H9 (cell line): ENCODE results near the gene MT1X. TPM values are rescaled to one million over a fixed set of nuclear protein-coding genes. Genes with fewer than 3 reads are reported as not detected.

Experiments
- DNase-seq: peaks from one replicate; pipeline ENCODE4 v3.0.0-alpha.2; 2017
- H2AFZ ChIP-seq: one replicate; pipeline ENCODE4 v1.6.1; 2013; ENCODE audit warnings: mild to moderate bottlenecking, low read length, control low read depth, moderate library complexity
- H2AK5ac ChIP-seq: 2 replicates; pipeline ENCODE4 v1.6.1; 2013; ENCODE audit warnings: low read length, control low read depth, mixed read lengths; ENCODE audit not compliant: insufficient read length
- H2BK120ac ChIP-seq: one replicate; pipeline ENCODE4 v1.6.1; 2013; ENCODE audit warnings: low read depth, mild to moderate bottlenecking, low read length, control low read depth, inconsistent platforms; ENCODE audit not compliant: poor library complexity, severe bottlenecking
- H2BK12ac ChIP-seq: 2 replicates; pipeline ENCODE4 v1.6.1; 2013; ENCODE audit warnings: low read length, control low read depth, mixed read lengths, low read depth; ENCODE audit not compliant: insufficient read length
- H2BK15ac ChIP-seq: 2 replicates; pipeline ENCODE4 v1.6.1; 2013; ENCODE audit warnings: low read depth, low read length, control low read depth
- H2BK20ac ChIP-seq: one replicate; pipeline ENCODE4 v1.6.1; 2013; ENCODE audit warnings: low read depth, mild to moderate bottlenecking, low read length, control low read depth, inconsistent platforms; ENCODE audit not compliant: poor library complexity, severe bottlenecking
- H2BK5ac ChIP-seq: 2 replicates; pipeline ENCODE4 v1.6.1; 2013; ENCODE audit warnings: low read length, control low read depth, mixed read lengths; ENCODE audit not compliant: insufficient read length
- H3K14ac ChIP-seq: 2 replicates; pipeline ENCODE4 v1.6.1; 2013; ENCODE audit warnings: low read length, control low read depth; ENCODE audit not compliant: insufficient read depth
- H3K18ac ChIP-seq: 2 replicates; pipeline ENCODE4 v1.6.1; 2013; ENCODE audit warnings: low read depth, mild to moderate bottlenecking, mixed read lengths, low read length, control low read depth; ENCODE audit not compliant: insufficient read length
- H3K23ac ChIP-seq: 2 replicates; pipeline ENCODE4 v1.6.1; 2013; ENCODE audit warnings: low read length, control low read depth, mixed read lengths, low read depth; ENCODE audit not compliant: insufficient read length
- H3K23me2 ChIP-seq: 2 replicates; pipeline ENCODE4 v1.6.1; 2013; ENCODE audit warnings: low read depth, mild to moderate bottlenecking, mixed read lengths, low read length, control low read depth; ENCODE audit not compliant: insufficient read length, poor library complexity, severe bottlenecking
- H3K27ac ChIP-seq: 2 replicates; pipeline ENCODE4 v1.5.1; 2013; ENCODE audit warnings: low read length, control low read depth, mixed read lengths, low read depth; ENCODE audit not compliant: insufficient read length
- H3K27me3 ChIP-seq: 2 replicates; pipeline ENCODE4 v1.6.1; 2013; ENCODE audit warnings: low read length, control low read depth, inconsistent platforms; ENCODE audit not compliant: insufficient read depth
- H3K4ac ChIP-seq: 2 replicates; pipeline ENCODE4 v1.6.1; 2013; ENCODE audit warnings: low read depth, mild to moderate bottlenecking, control low read depth, inconsistent platforms, low read length, moderate library complexity
- H3K4me1 ChIP-seq: 2 replicates; pipeline ENCODE4 v1.6.1; 2013; ENCODE audit warnings: low read length, control low read depth, inconsistent platforms; ENCODE audit not compliant: insufficient read depth
- H3K4me2 ChIP-seq: 2 replicates; pipeline ENCODE4 v1.6.1; 2013; ENCODE audit warnings: low read length, control low read depth, mixed read lengths; ENCODE audit not compliant: insufficient read length, insufficient read depth
- H3K56ac ChIP-seq: 2 replicates; pipeline ENCODE4 v1.6.1; 2013; ENCODE audit warnings: low read depth, mild to moderate bottlenecking, mixed read lengths, low read length, control low read depth; ENCODE audit not compliant: insufficient read length
- H3K79me1 ChIP-seq: 2 replicates; pipeline ENCODE4 v1.6.1; 2013; ENCODE audit warnings: low read depth, mild to moderate bottlenecking, moderate library complexity, low read length, control low read depth, inconsistent platforms; ENCODE audit not compliant: insufficient read depth, poor library complexity, severe bottlenecking
- H3K79me2 ChIP-seq: 2 replicates; pipeline ENCODE4 v1.6.1; 2013; ENCODE audit warnings: low read length, control low read depth, inconsistent platforms; ENCODE audit not compliant: insufficient read depth
- H3K9ac ChIP-seq: 2 replicates; pipeline ENCODE4 v1.6.1; 2013; ENCODE audit warnings: low read length, control low read depth, mixed read lengths; ENCODE audit not compliant: insufficient read length; ENCODE audit errors: extremely low read depth
- H3K9me3 ChIP-seq: one replicate; pipeline ENCODE4 v1.6.1; 2013; ENCODE audit warnings: low read depth, low read length, inconsistent platforms; ENCODE audit not compliant: control insufficient read depth
- H3T11ph ChIP-seq: one replicate; pipeline ENCODE4 v1.6.1; 2013; ENCODE audit warnings: mild to moderate bottlenecking, low read length, control low read depth, inconsistent platforms
- H4K20me1 ChIP-seq: one replicate; pipeline ENCODE4 v1.6.1; 2013; ENCODE audit not compliant: control insufficient read depth, insufficient read length, insufficient read depth
- H4K5ac ChIP-seq: 2 replicates; pipeline ENCODE4 v1.6.1; 2013; ENCODE audit warnings: low read depth, mild to moderate bottlenecking, mixed read lengths, low read length, control low read depth; ENCODE audit not compliant: insufficient read length
- H4K8ac ChIP-seq: replicated peaks from 2 replicates; pipeline ENCODE4 v1.6.1; 2013; ENCODE audit warnings: low read length, control low read depth, mixed read lengths, low read depth; ENCODE audit not compliant: insufficient read length
- H4K91ac ChIP-seq: 2 replicates; pipeline ENCODE4 v1.6.1; 2013; ENCODE audit warnings: low read depth, mild to moderate bottlenecking, moderate library complexity, mixed read lengths, low read length, control low read depth; ENCODE audit not compliant: insufficient read length
- H3K27ac Mint-ChIP-seq, 3 experiments: 2 replicates in 2 of 3; 3 replicates in 1 of 3; pipeline ENCODE4 v1.8.0; 2020 to 2021; ENCODE audit warnings: mixed read lengths in 3 of 3, mild to moderate bottlenecking in 1 of 3, moderate library complexity in 1 of 3
- H3K27me3 Mint-ChIP-seq: 2 replicates; pipeline ENCODE4 v1.8.0; 2021; ENCODE audit warnings: low read depth, mild to moderate bottlenecking, moderate library complexity, mixed read lengths
- H3K36me3 Mint-ChIP-seq, 3 experiments: 2 replicates in 2 of 3; 3 replicates in 1 of 3; pipeline ENCODE4 v1.8.0; 2020 to 2021; ENCODE audit warnings: low read depth in 3 of 3, mixed read lengths in 3 of 3; ENCODE audit not compliant: insufficient read depth in 1 of 3
- H3K4me1 Mint-ChIP-seq, 2 experiments: 2 replicates each; pipeline ENCODE4 v1.8.0; 2020; ENCODE audit warnings: mixed read lengths in 2 of 2
- H3K4me3 Mint-ChIP-seq, 2 experiments: 2 replicates in 1 of 2; 3 replicates in 1 of 2; pipeline ENCODE4 v1.8.0; 2020 to 2021; ENCODE audit warnings: mild to moderate bottlenecking in 2 of 2, mixed read lengths in 2 of 2, moderate library complexity in 1 of 2
- H3K9me3 Mint-ChIP-seq, 2 experiments: 2 replicates in 1 of 2; 3 replicates in 1 of 2; pipeline ENCODE4 v1.8.0; 2020; ENCODE audit warnings: mild to moderate bottlenecking in 2 of 2, mixed read lengths in 2 of 2, moderate library complexity in 1 of 2
- CTCF ChIP-seq: fragments of 200-600 bp; sonication (generic); conservative IDR thresholded peaks from 3 replicates; pipeline ENCODE4 v1.8.0; 2021; ENCODE audit warnings: antibody characterized with exemption, mild to moderate bottlenecking
- WGBS: extraction: QIAGEN DNeasy Blood & Tissue Kit; methylation state at CpG from one replicate; pipeline ENCODE4 v1.1.7; 2013; ENCODE audit warnings: missing lambda C conversion rate, low lambda C conversion rate, mixed read lengths; ENCODE audit not compliant: insufficient read length; ENCODE audit errors: extremely low coverage; 5-methylcytosine and 5-hydroxymethylcytosine counted together
- total RNA-seq: library from RNA; stranded (reverse); gene quantifications from 2 replicates; pipeline ENCODE4 v1.2.1, GENCODE V29; 2021

The MT1X gene
- total RNA-seq, 1 experiment from 2014 or later: 32.1 TPM

- H3K36me3 Mint-ChIP-seq: no peaks in the 10 kb centered on the region
- WGBS: no CpG with 5 or more reads among the region's 7 CpGs
- Histone ChIP-seq H3K56ac (no peak within 1 kb of the TSS), H2BK12ac (no peak within 1 kb of the TSS), H4K8ac (no peak within 1 kb of the TSS), H3T11ph (no peak within 1 kb of the TSS), H4K5ac (no peak within 1 kb of the TSS), H3K14ac (no peak within 1 kb of the TSS), H3K79me2 (no peaks in the 10 kb centered on the region), H2BK120ac (no peak within 1 kb of the TSS), H3K23me2 (no peaks in the 10 kb centered on the region), H2AK5ac (no peak within 1 kb of the TSS), H3K27ac (no peak within 1 kb of the TSS), H2BK5ac (no peak within 1 kb of the TSS), H3K27me3 (peaks cover 11% of the 10 kb centered on the region; the same call in 1 of the 2 replicates), H3K18ac (no peak within 1 kb of the TSS), H3K4me1 (no peaks in the 10 kb centered on the region), H3K9me3 (no peaks in the 10 kb centered on the region), H3K4ac (no peak within 1 kb of the TSS), H4K91ac (no peak within 1 kb of the TSS), H3K9ac (no peak within 1 kb of the TSS), H2BK20ac (no peak within 1 kb of the TSS), H3K4me2 (no peak within 1 kb of the TSS), H2BK15ac (no peak within 1 kb of the TSS), H3K23ac (no peak within 1 kb of the TSS), H2AFZ (no peak within 1 kb of the TSS), H4K20me1 (no peaks in the 10 kb centered on the region), H3K79me1 (no peaks in the 10 kb centered on the region)
- H3K4me1 Mint-ChIP-seq: peaks cover 2 to 12% of the 10 kb centered on the region in 2 experiments; a peak in 2 of 4 replicates
- no peaks in the 10 kb centered on the region for H3K9me3 Mint-ChIP-seq
- TF ChIP-seq CTCF: no peak
- DNase-seq: no peak
- no peak within 1 kb of the TSS; a peak in 1 of 7 replicates for H3K27ac Mint-ChIP-seq
- H3K27me3 Mint-ChIP-seq: peaks cover 79% of the 10 kb centered on the region
- no peak within 1 kb of the TSS for H3K4me3 Mint-ChIP-seq
These were observed 30.7 kb upstream of the MT1X start, which contains the start of gene MT1B for GRCh38 chr16:56651586-56651985. Gene MT1B, plus strand, starts transcription at chr16:56651886. Its CDS starts 68 bp downstream, at chr16:56651954.
